HEK293 (cell line): ENCODE measurements around the gene TBX3.

Experiments used
- TRIM28 ChIP-seq: IDR thresholded peaks from 2 replicates; pipeline ENCODE4 v1.6.1; 2011; ENCODE audit warnings: low read length, control low read depth, borderline replicate concordance
- YY2 ChIP-seq: fragments of 450-650 bp; formaldehyde crosslinking; IDR thresholded peaks from 2 replicates; pipeline ENCODE4 v1.5.1; 2016; ENCODE audit warnings: missing biosample characterization, missing genetic modification characterization
- ZNF302 ChIP-seq: fragments of 450-650 bp; formaldehyde crosslinking; IDR thresholded peaks from 2 replicates; pipeline ENCODE4 v1.5.1; 2016; ENCODE audit warnings: missing biosample characterization, missing genetic modification characterization, low read depth
- ZNF335 ChIP-seq: fragments of 450-650 bp; formaldehyde crosslinking; conservative IDR thresholded peaks from 2 replicates; pipeline ENCODE4 v1.5.1; 2016; ENCODE audit warnings: missing biosample characterization, missing genetic modification characterization
- ZNF549 ChIP-seq: fragments of 450-650 bp; IDR thresholded peaks from 2 replicates; pipeline ENCODE4 v1.5.1; 2018; ENCODE audit warnings: missing biosample characterization, missing genetic modification characterization, mild to moderate bottlenecking, inconsistent platforms, moderate library complexity
- ZNF629 ChIP-seq: fragments of 450-650 bp; formaldehyde crosslinking; IDR thresholded peaks from 2 replicates; pipeline ENCODE4 v1.5.1; 2017; ENCODE audit warnings: missing biosample characterization, missing genetic modification characterization
- ZNF76 ChIP-seq: fragments of 450-650 bp; formaldehyde crosslinking; IDR thresholded peaks from 2 replicates; pipeline ENCODE4; 2016; ENCODE audit warnings: low read depth, missing biosample characterization, missing genetic modification characterization, borderline replicate concordance
- ZNF768 ChIP-seq: fragments of 450-650 bp; formaldehyde crosslinking; IDR thresholded peaks from 2 replicates; pipeline ENCODE4 v1.5.1; 2018; ENCODE audit warnings: missing biosample characterization, mild to moderate bottlenecking, missing genetic modification characterization
- ZSCAN30 ChIP-seq: fragments of 450-650 bp; IDR thresholded peaks from 2 replicates; pipeline ENCODE4 v1.5.1; 2018; ENCODE audit warnings: missing biosample characterization, mild to moderate bottlenecking, missing genetic modification characterization, moderate library complexity
- TF ChIP-seq, protein P1 (sequence below): fragments of 450-650 bp; formaldehyde crosslinking; IDR thresholded peaks from 2 replicates; pipeline ENCODE4 v1.5.1; 2016; ENCODE audit warnings: missing biosample characterization, missing genetic modification characterization
- TF ChIP-seq, protein P2 (sequence below): fragments of 450-650 bp; formaldehyde crosslinking; optimal IDR thresholded peaks from 2 replicates; pipeline ENCODE3; 2016; ENCODE audit warnings: missing biosample characterization, mild to moderate bottlenecking, missing genetic modification characterization

DNA sequence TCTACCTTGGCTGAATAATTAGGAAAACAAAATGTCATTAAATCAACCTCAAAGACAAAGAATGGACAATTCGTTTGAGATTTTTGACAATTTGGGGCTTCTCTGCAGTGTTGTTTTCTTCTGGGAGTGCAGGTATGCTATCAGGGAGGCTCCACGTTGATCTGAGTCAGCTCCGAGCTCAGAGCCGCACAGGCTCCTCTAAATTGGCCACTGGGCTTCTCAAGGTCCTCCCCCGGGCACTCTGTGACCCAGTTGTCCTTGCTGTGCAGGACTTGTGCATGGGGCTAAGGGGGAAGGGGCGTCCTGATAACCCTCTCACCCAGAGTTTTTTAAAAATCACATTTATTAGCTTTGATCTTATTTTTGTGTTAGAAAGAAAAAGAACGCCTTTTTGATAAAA, 52.7 kb downstream of the TBX3 start:
- TF ChIP-seq ZNF768 (tag by site-specific recombination): no peak
- TF ChIP-seq, protein P1, sequence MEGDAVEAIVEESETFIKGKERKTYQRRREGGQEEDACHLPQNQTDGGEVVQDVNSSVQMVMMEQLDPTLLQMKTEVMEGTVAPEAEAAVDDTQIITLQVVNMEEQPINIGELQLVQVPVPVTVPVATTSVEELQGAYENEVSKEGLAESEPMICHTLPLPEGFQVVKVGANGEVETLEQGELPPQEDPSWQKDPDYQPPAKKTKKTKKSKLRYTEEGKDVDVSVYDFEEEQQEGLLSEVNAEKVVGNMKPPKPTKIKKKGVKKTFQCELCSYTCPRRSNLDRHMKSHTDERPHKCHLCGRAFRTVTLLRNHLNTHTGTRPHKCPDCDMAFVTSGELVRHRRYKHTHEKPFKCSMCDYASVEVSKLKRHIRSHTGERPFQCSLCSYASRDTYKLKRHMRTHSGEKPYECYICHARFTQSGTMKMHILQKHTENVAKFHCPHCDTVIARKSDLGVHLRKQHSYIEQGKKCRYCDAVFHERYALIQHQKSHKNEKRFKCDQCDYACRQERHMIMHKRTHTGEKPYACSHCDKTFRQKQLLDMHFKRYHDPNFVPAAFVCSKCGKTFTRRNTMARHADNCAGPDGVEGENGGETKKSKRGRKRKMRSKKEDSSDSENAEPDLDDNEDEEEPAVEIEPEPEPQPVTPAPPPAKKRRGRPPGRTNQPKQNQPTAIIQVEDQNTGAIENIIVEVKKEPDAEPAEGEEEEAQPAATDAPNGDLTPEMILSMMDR: no peak
- no peak for TF ChIP-seq ZSCAN30 (tag by site-specific recombination)
- no peak for TF ChIP-seq ZNF335
- TF ChIP-seq, protein P2, sequence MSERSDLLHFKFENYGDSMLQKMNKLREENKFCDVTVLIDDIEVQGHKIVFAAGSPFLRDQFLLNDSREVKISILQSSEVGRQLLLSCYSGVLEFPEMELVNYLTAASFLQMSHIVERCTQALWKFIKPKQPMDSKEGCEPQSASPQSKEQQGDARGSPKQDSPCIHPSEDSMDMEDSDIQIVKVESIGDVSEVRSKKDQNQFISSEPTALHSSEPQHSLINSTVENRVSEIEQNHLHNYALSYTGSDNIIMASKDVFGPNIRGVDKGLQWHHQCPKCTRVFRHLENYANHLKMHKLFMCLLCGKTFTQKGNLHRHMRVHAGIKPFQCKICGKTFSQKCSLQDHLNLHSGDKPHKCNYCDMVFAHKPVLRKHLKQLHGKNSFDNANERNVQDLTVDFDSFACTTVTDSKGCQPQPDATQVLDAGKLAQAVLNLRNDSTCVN (tag by site-specific recombination): no peak
- TF ChIP-seq TRIM28: no peak
- no peak for TF ChIP-seq ZNF629
- TF ChIP-seq YY2 (tag by site-specific recombination): no peak
- no peak for TF ChIP-seq ZNF76 (tag by site-specific recombination)
- TF ChIP-seq ZNF302 (tag by site-specific recombination): no peak
- TF ChIP-seq ZNF549 (tag by site-specific recombination): no peak
